Stimulated activated CD4-positive, alpha-beta T cell treated with anti-CD3 and anti-CD28 coated beads, TNF-alpha, amount 100 ng/mL, for 48 hours (primary cell): ENCODE measurements around the gene HOXA4.
A peak's percentile ranks its signal among the peaks of the same experiment; 100 is the strongest.

Experiments
- DNase-seq, 3 donors: peaks; one replicate each; pipeline ENCODE4 v3.0.0-alpha.2; 2020; ENCODE audit warnings: low read depth in 3 of 3

The HOXA4 gene

GRCh38 chr7:27169658-27170425 is 39.3 kb upstream of the HOXA4 start:
- DNase-seq, result no peak

GRCh38 chr7:27168265-27168947 is 37.8 kb upstream of the HOXA4 start:
- DNase-seq, result no peak

- no peak for DNase-seq
These were observed 37.3 kb upstream of the HOXA4 start for GRCh38 chr7:27167916-27168264.

GRCh38 chr7:27166531-27167505 is 36.3 kb upstream of the HOXA4 start:
- DNase-seq, result no peak

GRCh38 chr7:27165996-27166530 is 35.5 kb upstream of the HOXA4 start:
- no peak for DNase-seq

GRCh38 chr7:27165089-27165995 is 34.8 kb upstream of the HOXA4 start, which contains the start of gene HOXA9:
Gene HOXA9 (minus strand): TSS chr7:27165537. CDS start chr7:27165457, 80 bp downstream.
- no peak for DNase-seq

GRCh38 chr7:27164367-27165088 is 34.0 kb upstream of the HOXA4 start:
- DNase-seq, result no peak

GRCh38 chr7:27164045-27164366 is 33.4 kb upstream of the HOXA4 start:
- DNase-seq, result no peak

GRCh38 chr7:27163288-27164044 is 32.9 kb upstream of the HOXA4 start:
- DNase-seq, result no peak

- DNase-seq, result no peak
These were observed 32.2 kb upstream of the HOXA4 start for GRCh38 chr7:27162561-27163287.

- no peak for DNase-seq
These were observed 31.4 kb upstream of the HOXA4 start for GRCh38 chr7:27161721-27162560.

- no peak for DNase-seq
These were observed 30.7 kb upstream of the HOXA4 start for GRCh38 chr7:27161214-27161720.

GRCh38 chr7:27160546-27161213 is 30.1 kb upstream of the HOXA4 start:
- peak; percentile 70 to 79 (median 72) for DNase-seq

GRCh38 chr7:27160145-27160545 is 29.6 kb upstream of the HOXA4 start:
- DNase-seq, result no peak

- no peak for DNase-seq
These were observed 28.9 kb upstream of the HOXA4 start for GRCh38 chr7:27159266-27160144.
